ENCODE data around the gene TANGO2.

The TANGO2 gene

DNA sequence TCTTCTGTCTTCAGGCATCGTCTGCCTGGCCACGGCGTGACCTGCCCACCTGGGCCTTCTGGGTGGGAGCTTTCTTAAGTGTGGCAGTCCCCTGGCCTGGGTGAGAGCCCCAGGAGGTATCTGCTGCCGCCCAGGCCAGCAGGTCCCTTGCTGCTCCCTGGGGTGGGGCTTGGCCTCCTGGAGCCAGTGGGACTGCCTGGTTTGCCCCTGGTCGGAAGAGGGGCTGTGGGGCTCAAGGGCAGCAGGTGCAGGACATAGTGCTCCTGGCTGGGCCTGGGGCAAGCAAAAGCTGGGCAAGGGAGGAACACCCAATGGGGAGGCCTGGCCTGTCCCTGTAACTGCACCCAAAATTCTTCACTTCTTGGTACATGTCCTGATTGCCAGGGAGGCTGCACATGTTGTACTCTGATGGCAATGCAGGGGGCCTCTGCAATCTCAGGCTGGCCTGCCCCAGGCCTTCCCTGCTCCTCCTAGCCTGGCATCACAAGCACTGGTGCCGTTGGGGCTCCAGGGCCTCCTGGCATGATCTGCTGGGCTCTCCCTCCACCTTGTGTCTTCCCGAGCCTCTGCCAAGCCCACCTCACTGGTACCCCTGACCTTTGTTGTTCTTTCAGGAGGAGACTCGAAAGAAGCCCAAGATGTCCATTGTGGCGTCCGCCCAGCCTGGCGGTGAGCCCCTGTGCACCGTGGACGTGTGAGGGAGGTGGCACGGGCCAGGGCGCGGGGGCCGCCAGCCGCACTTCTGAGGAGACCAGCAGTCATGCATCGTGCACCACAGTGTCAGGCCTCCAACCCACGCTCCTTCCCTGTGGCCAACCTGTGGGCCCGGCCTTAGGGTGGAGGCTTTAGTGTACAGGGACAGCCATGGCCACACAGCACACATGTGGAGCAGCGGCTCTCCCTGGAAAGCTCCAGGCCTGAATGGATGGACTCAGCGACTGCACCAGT, 88.8 kb downstream of the TANGO2 start:
- no peak overlapping the region for H3K27ac ChIP-seq (ENCODE audit: low read depth, low read length)
- no peaks in the 10 kb centered on the region for H3K4me1 ChIP-seq (ENCODE audit: control insufficient read depth, insufficient read depth, low read length)
- H3K4me3 ChIP-seq (ENCODE audit: low read depth, low read length): no peak overlapping the region
- peaks cover 97% of the 10 kb centered on the region for H3K36me3 ChIP-seq (ENCODE audit: control insufficient read depth, insufficient read depth, low read length)
- H3K27me3 ChIP-seq (ENCODE audit: control insufficient read depth, insufficient read depth, low read length): no peaks in the 10 kb centered on the region
- no peak overlapping the region for H3K9ac ChIP-seq (ENCODE audit: low read length)
- H3K9me3 ChIP-seq (ENCODE audit: control insufficient read depth, insufficient read depth, low read depth, low read length): no peaks in the 10 kb centered on the region

DNA sequence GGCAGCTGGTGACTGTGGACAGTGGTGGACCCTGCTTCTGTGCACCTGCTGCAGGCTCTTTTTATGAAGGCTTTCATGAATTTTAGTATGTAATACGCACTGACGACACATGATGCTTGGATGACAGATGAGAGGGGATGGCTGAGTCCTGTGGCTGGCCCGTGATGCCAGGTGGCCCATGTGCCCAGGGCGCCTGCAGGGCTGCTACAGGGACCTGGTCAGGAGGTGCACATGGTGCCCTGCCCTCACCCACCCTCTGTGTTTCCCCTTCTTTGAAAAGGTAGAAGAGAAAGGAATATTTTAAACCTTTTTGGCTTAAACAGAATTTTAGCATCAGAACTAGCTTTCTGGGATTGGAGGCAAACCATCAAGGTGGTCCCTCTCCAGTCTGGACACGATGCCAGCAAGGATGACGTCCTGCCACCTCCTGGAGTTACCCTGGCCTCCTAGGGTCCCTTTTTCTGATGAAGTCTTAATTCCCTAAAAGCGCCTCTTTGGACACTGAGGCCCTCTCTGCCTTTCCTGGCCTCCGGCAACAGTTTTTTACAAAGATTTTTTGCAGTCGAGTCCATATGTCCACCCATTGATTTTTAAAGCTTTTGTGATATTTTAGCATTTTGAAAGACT, 89.6 kb downstream of the TANGO2 start:
- Histone ChIP-seq H3K27me3 (ENCODE audit: control insufficient read depth, insufficient read depth, low read length) (no peaks in the 10 kb centered on the region), H3K27ac (ENCODE audit: low read depth, low read length) (no peak overlapping the region), H3K4me1 (ENCODE audit: control insufficient read depth, insufficient read depth, low read length) (no peaks in the 10 kb centered on the region; the same call in 1 of the 2 replicates), H3K36me3 (ENCODE audit: control insufficient read depth, insufficient read depth, low read length) (peaks cover 97% of the 10 kb centered on the region), H3K9ac (ENCODE audit: low read length) (no peak overlapping the region), H3K9me3 (ENCODE audit: control insufficient read depth, insufficient read depth, low read depth, low read length) (no peaks in the 10 kb centered on the region), H3K4me3 (ENCODE audit: low read depth, low read length) (no peak overlapping the region)

DNA sequence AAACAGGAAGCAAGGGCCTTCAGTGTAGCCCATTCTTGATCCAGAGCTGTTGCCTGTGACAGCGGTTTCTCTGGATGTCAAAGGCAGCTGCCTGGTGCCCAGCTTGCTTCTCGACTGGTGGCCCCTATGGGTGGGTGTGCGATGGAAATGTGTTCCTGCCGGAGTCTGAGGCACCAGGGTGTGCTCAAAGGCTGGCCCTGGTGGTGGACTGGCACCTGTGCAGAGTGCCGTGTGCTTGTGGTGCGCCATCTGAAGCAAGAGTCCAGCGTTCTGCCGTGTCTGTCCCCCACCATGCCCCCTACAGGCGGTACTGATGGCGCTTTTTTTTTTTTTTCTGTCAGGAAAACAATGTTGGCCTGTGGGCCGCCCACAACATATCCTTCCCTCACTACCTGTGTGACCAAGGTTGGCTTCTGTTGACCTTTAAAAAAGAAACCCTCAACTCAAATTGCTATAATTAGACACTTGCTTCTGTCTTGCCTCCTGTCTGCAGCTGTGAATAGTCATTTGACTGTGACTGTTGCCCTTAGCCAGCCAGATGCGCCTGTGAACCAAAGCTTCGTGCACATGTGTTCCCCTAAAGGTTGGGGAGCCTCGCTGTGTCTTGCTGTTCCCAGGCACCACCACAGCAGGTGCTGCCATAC, 90.3 kb downstream of the TANGO2 start:
- Histone ChIP-seq H3K27ac (ENCODE audit: low read depth, low read length) (no peak overlapping the region), H3K27me3 (ENCODE audit: control insufficient read depth, insufficient read depth, low read length) (no peaks in the 10 kb centered on the region), H3K9me3 (ENCODE audit: control insufficient read depth, insufficient read depth, low read depth, low read length) (no peaks in the 10 kb centered on the region), H3K36me3 (ENCODE audit: control insufficient read depth, insufficient read depth, low read length) (peaks cover 96% of the 10 kb centered on the region), H3K4me1 (ENCODE audit: control insufficient read depth, insufficient read depth, low read length) (no peaks in the 10 kb centered on the region; the same call in 1 of the 2 replicates), H3K4me3 (ENCODE audit: low read depth, low read length) (no peak overlapping the region), H3K9ac (ENCODE audit: low read length) (no peak overlapping the region)

DNA sequence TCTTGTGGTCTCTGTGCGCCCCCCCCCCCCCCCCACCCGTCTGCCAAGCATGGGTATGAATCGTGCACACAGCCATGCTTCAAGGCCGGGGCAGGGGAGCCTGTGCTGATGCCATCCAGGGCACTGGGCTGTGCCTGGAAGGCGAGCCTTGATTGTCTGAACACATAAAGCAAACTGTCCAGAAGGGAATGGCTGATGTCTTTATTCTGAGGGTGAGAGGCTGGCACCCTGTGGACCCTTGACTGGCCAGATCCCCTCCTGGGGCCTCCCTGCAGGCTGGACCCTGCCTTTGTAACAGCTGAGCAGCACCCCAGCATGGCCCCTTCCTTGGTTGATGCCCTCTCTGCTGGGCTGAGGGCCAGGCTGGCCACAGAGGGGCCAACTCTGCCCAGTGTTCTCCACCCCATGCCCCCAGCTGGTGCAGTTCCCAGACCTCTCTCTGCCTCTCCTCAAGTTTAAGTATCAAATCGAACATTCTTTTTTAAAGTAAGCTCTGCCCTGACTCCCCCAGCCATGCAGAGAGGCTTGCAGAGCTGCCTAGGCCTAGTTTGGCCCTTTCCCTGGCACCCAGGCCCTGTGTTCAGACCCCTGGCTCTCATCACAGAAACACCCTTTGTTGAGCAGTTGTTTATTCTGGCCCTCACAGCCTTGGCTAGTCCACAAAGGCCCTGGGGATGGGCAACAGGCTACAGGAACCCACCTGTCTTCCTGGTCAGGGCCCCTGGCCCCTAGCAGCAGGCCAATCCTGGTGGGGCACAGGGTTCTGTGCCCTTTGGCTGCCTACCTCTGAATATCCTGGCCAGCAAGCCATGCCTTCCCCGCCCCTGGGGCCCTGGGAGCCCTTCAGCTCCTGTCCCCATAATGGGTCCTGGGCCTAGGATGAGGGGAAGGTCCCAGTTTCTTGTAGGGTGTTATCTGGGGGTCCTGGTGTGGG, 91.0 kb downstream of the TANGO2 start:
- H3K36me3 ChIP-seq (ENCODE audit: control insufficient read depth, insufficient read depth, low read length): peaks cover 89% of the 10 kb centered on the region
- no peaks in the 10 kb centered on the region for H3K27me3 ChIP-seq (ENCODE audit: control insufficient read depth, insufficient read depth, low read length)
- no peak overlapping the region for H3K9ac ChIP-seq (ENCODE audit: low read length)
- no peaks in the 10 kb centered on the region; the same call in 1 of the 2 replicates for H3K4me1 ChIP-seq (ENCODE audit: control insufficient read depth, insufficient read depth, low read length)
- H3K4me3 ChIP-seq (ENCODE audit: low read depth, low read length): no peak overlapping the region
- H3K9me3 ChIP-seq (ENCODE audit: control insufficient read depth, insufficient read depth, low read depth, low read length): no peaks in the 10 kb centered on the region
- H3K27ac ChIP-seq (ENCODE audit: low read depth, low read length): no peak overlapping the region

DNA sequence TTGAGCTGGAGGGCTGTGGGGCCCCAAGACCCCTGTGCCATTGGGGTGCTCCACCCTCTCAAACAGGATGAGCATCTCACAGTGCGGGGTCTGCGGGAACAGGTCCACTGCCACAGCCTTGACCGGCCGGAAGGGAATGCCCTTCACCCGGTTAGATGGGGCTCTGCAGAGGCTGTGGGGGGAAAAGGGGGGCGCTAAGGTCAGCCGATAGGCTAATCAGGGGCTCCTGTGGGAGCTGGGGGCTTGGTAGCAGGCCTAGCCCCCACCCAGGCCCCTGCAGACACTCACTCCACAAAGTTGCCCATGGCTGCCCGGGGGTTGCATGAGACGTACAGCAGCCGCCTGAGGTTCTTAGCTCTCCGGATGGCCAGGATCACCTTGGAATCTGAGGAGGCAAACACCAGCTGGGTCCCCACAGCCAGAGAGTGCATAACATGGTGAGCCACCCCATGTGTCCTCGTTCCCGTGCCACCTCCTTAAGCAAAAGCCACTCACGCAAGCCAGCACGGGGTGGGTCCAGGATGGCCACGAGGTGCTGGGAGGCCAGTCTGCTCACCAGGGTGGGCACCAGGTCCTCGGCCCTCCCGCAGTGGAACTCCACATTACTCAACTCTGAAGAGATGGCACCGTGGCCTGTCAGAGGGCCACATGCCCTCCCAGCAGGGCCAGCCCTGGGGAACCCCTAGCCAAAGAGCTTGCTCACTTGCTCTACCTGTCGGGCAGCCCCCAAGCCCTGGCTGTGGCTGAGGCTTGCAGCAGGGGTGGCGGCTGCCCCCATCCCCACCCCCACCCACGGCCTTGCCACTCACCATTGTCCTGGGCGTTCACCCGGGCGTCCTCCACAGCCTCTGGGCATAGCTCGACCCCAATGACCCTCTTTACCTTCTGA, 92.0 kb downstream of the TANGO2 start:
- Histone ChIP-seq H3K4me3 (ENCODE audit: low read depth, low read length) (no peak overlapping the region), H3K4me1 (ENCODE audit: control insufficient read depth, insufficient read depth, low read length) (no peaks in the 10 kb centered on the region; the same call in 1 of the 2 replicates), H3K27me3 (ENCODE audit: control insufficient read depth, insufficient read depth, low read length) (no peaks in the 10 kb centered on the region), H3K36me3 (ENCODE audit: control insufficient read depth, insufficient read depth, low read length) (peaks cover 79% of the 10 kb centered on the region), H3K27ac (ENCODE audit: low read depth, low read length) (no peak overlapping the region), H3K9ac (ENCODE audit: low read length) (no peak overlapping the region), H3K9me3 (ENCODE audit: control insufficient read depth, insufficient read depth, low read depth, low read length) (no peaks in the 10 kb centered on the region)

DNA sequence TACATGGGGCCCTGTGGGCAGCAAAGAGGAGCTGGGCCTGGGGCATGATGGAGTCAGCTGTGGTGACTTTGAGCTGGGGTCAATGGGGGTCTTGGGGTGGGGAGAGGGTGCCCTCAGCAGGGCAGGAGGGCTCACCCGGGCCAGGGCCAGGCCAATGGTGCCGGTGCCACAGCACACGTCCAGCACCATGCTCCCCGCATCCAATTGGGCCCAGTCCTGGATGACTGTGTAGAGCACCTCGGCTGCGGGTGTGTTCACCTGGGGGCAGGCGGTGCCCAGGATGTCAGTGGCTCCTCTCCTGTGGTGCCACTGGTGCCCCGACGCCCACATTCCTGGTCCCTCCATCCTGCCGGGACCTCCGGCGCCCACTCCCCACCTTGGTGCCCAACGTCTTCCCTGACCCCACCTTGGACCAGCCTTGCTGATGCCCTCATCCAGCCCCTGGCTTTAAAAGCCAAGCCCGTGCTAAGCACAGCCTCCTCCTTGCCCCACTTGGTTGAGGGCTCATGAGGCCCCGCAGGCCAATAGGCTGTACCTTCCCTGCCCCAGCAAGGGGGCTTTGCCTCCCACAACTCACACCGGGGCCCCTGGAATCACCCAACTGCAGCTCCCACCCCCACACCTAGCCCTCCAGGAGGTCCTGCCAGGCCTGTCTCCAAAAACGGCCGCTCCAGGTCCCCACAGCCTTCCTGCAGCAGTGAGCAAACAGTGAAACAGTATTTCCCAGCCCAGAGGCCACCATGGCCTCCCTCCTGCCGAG, 92.8 kb downstream of the TANGO2 start:
- peaks cover 3% of the 10 kb centered on the region for H3K4me1 ChIP-seq (ENCODE audit: control insufficient read depth, insufficient read depth, low read length)
- H3K36me3 ChIP-seq (ENCODE audit: control insufficient read depth, insufficient read depth, low read length): peaks cover 76% of the 10 kb centered on the region
- no peaks in the 10 kb centered on the region for H3K27me3 ChIP-seq (ENCODE audit: control insufficient read depth, insufficient read depth, low read length)
- H3K4me3 ChIP-seq (ENCODE audit: low read depth, low read length): no peak overlapping the region
- H3K27ac ChIP-seq (ENCODE audit: low read depth, low read length): no peak overlapping the region
- no peaks in the 10 kb centered on the region for H3K9me3 ChIP-seq (ENCODE audit: control insufficient read depth, insufficient read depth, low read depth, low read length)
- H3K9ac ChIP-seq (ENCODE audit: low read length): no peak overlapping the region

DNA sequence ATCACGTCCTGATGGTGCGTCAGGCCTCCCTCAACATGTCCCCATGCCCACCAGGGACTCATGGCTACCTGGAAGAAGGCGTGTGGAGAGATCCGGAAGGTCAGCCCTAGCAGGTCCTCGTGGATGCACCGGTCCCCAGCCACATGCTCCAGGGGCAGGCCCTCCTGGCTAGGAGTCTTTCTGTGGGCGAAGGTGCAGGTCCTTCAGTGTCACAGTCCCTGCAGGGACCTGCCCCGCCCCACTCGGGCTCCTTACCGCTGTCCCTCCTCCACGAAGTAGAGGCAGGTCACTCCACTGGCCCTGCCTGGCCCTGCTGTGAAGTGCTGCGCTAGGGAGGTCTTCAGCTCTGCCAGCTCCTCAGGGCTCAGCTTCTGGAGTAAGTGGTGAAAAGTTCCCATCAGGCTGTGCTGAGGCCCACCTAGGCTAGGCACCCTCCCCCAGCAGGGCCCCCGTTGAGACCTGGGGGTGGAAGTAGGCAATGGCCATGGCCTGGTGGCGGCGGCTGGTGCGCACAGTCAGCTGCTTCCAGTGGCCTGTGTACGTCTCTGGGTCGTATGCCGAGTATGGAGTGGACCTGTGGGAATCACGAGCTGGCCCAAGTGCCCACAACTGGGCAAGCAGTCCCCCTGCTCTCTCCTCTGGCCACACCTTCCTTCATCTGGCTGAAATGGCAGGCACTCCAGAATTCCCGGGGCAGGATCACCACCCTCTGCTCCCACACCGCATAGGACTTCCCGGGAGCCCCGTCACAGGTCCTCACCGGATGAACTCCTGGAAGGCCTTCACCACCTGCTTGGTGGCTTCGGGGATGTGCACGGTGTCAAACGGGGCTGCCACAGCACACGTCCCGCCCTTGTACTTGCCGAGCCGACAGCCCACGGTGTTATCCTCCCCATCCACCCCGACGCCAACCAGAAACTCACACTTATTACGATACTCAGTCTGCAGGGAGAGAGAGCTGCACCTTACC, 93.9 kb downstream of the TANGO2 start:
- Histone ChIP-seq H3K27me3 (ENCODE audit: control insufficient read depth, insufficient read depth, low read length) (no peaks in the 10 kb centered on the region), H3K4me1 (ENCODE audit: control insufficient read depth, insufficient read depth, low read length) (peaks cover 8% of the 10 kb centered on the region), H3K4me3 (ENCODE audit: low read depth, low read length) (no peak overlapping the region), H3K9ac (ENCODE audit: low read length) (no peak overlapping the region), H3K9me3 (ENCODE audit: control insufficient read depth, insufficient read depth, low read depth, low read length) (no peaks in the 10 kb centered on the region), H3K27ac (ENCODE audit: low read depth, low read length) (no peak overlapping the region), H3K36me3 (ENCODE audit: control insufficient read depth, insufficient read depth, low read length) (peaks cover 76% of the 10 kb centered on the region)

DNA sequence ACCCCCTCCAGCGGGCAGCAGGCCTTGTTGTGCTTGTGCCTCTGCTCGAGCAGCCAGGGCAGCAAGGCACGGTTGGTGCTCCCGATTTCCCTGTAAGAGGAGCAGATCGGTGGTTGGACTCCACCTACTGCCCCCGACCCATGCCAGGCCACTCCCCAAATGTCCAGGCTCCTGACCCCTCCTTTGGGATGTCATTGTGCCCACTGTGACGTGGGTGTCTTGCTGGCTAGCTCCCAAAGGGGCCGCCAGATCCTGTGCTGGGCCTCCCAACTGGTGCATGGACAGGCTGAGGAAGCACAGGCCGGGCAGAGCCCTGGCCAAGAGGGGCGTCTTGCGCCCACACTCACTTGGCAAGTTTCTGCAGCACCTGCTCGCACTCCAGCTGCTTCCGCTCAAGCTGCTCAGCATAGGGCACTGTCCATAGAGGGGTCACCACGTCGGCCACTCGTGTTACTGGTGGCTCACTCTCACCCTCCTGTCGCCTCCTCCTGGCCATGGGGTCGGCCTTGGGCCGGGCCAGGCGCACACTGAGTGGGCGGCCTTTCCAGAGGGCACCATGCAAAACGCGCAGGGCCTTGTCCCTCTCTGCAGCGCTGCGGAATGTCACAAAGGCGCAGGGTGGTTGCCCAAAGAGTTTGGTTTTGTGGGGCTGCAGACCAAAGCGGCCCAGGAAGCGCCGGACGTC, 94.9 kb downstream of the TANGO2 start, which contains the start of gene RANBP1:
Gene RANBP1, plus strand, starts transcription at position 414 of the 685 bp plus-strand sequence. Its CDS starts 81 bp downstream, at position 495.
- Histone ChIP-seq H3K36me3 (ENCODE audit: control insufficient read depth, insufficient read depth, low read length) (peaks cover 76% of the 10 kb centered on the region), H3K9me3 (ENCODE audit: control insufficient read depth, insufficient read depth, low read depth, low read length) (no peaks in the 10 kb centered on the region), H3K27me3 (ENCODE audit: control insufficient read depth, insufficient read depth, low read length) (no peaks in the 10 kb centered on the region), H3K4me3 (ENCODE audit: low read depth, low read length) (peak within 1 kb of the TSS; percentile 100), H3K27ac (ENCODE audit: low read depth, low read length) (peak within 1 kb of the TSS; percentile 91), H3K9ac (ENCODE audit: low read length) (peak within 1 kb of the TSS; percentile 99), H3K4me1 (ENCODE audit: control insufficient read depth, insufficient read depth, low read length) (peaks cover 8% of the 10 kb centered on the region)

Data from HUES6 (cell line).